ENCODE measurements around the gene CT83.

CT83 gene

GRCh38 chrX:116462822-116463221 lies at the start of gene CT83:
Gene CT83 (minus strand): TSS chrX:116462976. CDS start chrX:116462856, 120 bp downstream.
- no peak for DNase-seq

- DNase-seq, result no peak
Measured at GRCh38 chrX:116499780-116500179, 37.0 kb upstream of the CT83 start.

- no peak for DNase-seq
Measured at GRCh38 chrX:116493271-116493670, 30.5 kb upstream of the CT83 start.

GRCh38 chrX:116490104-116490503 lies 27.3 kb upstream of the CT83 start:
- no peak for DNase-seq

GRCh38 chrX:116480059-116480458 lies 17.3 kb upstream of the CT83 start:
- no peak for DNase-seq

GRCh38 chrX:116449156-116449555 lies 13.6 kb downstream of the CT83 start:
- DNase-seq, result no peak

DNA sequence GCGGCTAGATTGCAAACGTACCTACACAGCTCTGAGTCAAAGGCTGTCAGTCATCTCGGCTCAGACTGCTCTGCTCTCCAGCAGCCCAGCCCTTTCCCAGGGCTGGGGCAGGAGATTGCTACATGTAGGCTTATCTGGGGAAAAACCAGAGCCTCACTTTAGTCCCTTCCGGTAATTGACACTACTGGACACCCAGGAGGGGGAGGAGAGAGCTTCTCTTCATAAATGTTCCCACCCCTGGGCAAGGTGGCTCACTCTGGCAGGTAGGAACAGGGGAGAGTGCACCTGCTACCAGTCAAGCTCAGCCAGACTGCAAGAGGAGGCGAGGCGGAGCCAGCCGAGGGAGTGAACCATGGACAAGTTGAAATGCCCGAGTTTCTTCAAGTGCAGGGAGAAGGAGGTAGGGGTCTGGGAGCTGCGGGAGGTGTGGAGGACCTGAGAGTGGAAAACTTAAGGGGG lies 26.4 kb downstream of the CT83 start, which contains the start of gene SLC6A14:
TSS of gene SLC6A14 (plus strand) at position 249 of the 459 bp plus-strand sequence. CDS start at position 353, 104 bp downstream.
- DNase-seq, result no peak

DNA sequence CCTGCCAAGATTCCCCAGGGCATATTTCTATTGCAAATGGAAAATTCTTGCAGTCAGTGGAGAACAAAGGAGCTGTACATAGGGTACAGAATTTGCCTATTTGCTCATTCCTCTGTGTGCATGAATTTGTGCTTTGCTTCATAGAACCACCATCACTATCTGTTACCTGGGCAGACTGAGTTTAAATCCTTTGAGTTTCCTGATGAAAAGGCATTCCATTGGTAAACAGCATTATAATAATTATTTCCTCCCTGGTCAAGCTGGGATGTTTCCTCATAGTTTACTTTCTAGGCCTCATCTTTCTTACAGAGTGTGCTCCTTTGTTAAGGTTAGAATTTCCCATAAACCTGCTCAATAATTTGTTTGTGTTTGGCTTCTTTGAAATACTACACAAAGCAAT lies 27.2 kb downstream of the CT83 start:
- no peak for DNase-seq

DNA sequence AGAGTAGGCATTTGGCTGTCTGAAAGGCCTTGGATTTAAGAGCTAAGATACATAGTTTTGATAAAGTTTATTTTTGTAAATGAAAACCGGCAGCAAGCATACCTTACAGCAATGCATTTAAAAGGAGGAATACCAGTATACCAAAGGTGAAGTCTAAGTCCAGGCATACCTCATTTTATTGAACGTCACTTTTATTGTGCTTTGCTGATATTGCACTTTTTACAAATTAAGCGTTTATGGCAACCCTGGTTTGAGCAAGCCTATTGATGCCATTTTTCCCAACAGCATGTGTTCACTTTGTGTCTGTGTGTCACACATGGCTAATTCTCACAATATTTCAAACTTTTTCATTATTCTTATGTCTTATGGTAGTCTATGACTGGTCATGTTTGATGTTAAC lies 34.8 kb downstream of the CT83 start:
- DNase-seq, result no peak

GRCh38 chrX:116417968-116418367 lies 44.8 kb downstream of the CT83 start:
- no peak for DNase-seq

DNA sequence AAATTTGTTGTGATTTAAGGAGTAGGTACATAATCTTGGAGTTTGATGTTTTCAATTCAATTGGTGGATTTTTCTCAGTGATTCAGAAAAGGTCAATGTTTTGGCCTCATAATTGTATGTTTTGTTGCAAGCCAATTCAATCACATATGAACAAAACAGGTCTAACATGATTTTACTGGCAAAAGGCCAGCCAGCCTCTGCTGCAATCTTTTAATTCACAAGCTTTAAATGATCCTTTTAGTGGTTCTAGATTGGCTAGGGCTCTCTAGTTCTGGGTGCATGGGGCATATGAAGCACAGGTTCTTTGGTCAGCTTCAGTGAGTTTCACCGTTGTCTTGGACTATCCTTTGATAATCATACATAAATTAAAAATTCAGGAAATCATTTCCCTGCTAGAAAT lies 45.6 kb downstream of the CT83 start:
- no peak for DNase-seq

DNA sequence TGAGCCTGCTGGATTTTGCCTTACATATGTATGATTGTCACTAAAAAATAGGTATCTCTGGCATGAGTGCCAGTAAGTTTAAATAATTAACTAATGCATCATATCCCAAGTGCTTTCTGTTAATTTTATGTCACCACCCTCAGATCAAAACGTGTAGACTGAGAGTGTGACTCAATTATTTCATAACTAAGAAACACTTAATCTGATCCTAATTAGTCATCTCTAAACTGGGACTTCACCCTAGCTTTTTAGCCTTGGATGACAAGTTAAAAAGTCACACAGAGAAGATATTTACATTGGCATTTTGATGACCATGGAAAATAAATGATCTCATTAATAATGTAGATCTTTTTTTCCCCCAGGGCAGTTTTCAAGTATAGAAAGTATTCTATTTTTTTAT lies 49.5 kb downstream of the CT83 start:
- DNase-seq, result no peak

Measured in activated T-cell treated with anti-CD3 and anti-CD28 coated beads, Interleukin-2, amount 50 U/mL, for 1 hour (primary cell).